H1 (cell line): ENCODE measurements around the gene ALPG. TPM values are rescaled to one million over a fixed set of nuclear protein-coding genes. Genes with fewer than 3 reads are reported as not detected.

Experiments used
- CTCF ChIA-PET: fragments of 300-600 bp; sonication (Branson Sonifier 250); formaldehyde crosslinking; loops from one replicate; lab custom pipeline; 2021; ENCODE audit not compliant: partially characterized antibody; lab: Charles Lee
- POLR2A ChIA-PET: fragments of 300-600 bp; sonication (Branson Sonifier 250); formaldehyde crosslinking; loops from one replicate; lab custom pipeline; 2021; ENCODE audit warnings: inconsistent platforms; ENCODE audit not compliant: partially characterized antibody; lab: Charles Lee
- DNase-seq, 2 experiments: peaks; one replicate each; pipeline versions ENCODE4 v3.0.0 to v3.0.0-alpha.2; 2010 to 2022; ENCODE audit warnings: low spot score in 2 of 2, low read depth in 1 of 2, mixed read lengths in 1 of 2
- FAIRE-seq: peaks from 2 replicates; lab custom pipeline; 2011; peaks lifted over from hg19 to GRCh38; lab: Jason Lieb, UNC
- H2AFZ ChIP-seq: 2 replicates; pipeline ENCODE4 v1.8.1; 2012; ENCODE audit warnings: low read length, inconsistent platforms
- H2AK5ac ChIP-seq: 2 replicates; pipeline ENCODE4 v1.6.1; 2013; ENCODE audit warnings: low read depth, low read length
- H2BK120ac ChIP-seq: replicated peaks from 2 replicates; pipeline ENCODE3; 2013; ENCODE audit warnings: low read depth, low read length, inconsistent platforms
- H2BK12ac ChIP-seq: 2 replicates; pipeline ENCODE4 v1.6.1; 2013; ENCODE audit warnings: low read depth, low read length
- H2BK15ac ChIP-seq: 2 replicates; pipeline ENCODE4 v1.6.1; 2013; ENCODE audit warnings: low read length
- H2BK20ac ChIP-seq: 2 replicates; pipeline ENCODE4 v1.6.1; 2013; ENCODE audit warnings: low read length
- H2BK5ac ChIP-seq: 2 replicates; pipeline ENCODE4 v1.6.1; 2013; ENCODE audit warnings: low read depth, low read length
- H3K14ac ChIP-seq: 2 replicates; pipeline ENCODE4 v1.6.1; 2013; ENCODE audit warnings: inconsistent platforms; ENCODE audit not compliant: insufficient read length
- H3K18ac ChIP-seq: 2 replicates; pipeline ENCODE4 v1.6.1; 2013; ENCODE audit warnings: low read length; ENCODE audit errors: extremely low read depth
- H3K23ac ChIP-seq: 2 replicates; pipeline ENCODE4 v1.6.1; 2013; ENCODE audit warnings: inconsistent platforms; ENCODE audit not compliant: insufficient read length
- H3K23me2 ChIP-seq: 2 replicates; pipeline ENCODE4 v1.6.1; 2013; ENCODE audit warnings: low read depth, low read length
- H3K27ac ChIP-seq: 2 replicates; pipeline ENCODE4 v1.6.1; 2011; ENCODE audit warnings: low read depth, low read length, inconsistent platforms
- H3K27me3 ChIP-seq, 4 experiments: replicated peaks in 1 of 4; 1 replicate in 1 of 4; 2 replicates in 3 of 4; pipeline versions ENCODE4 v1.6.1 to v1.8.1; 2011 to 2013; ENCODE audit warnings: low read length in 3 of 4, mild to moderate bottlenecking in 3 of 4, inconsistent platforms in 2 of 4, mixed read lengths in 2 of 4, moderate library complexity in 1 of 4; ENCODE audit not compliant: control insufficient read depth in 3 of 4, insufficient read depth in 3 of 4; ENCODE audit errors: extremely low read depth in 1 of 4
- H3K36me3 ChIP-seq, 4 experiments: 2 replicates each; pipeline versions ENCODE4 v1.6.1 to v1.8.1; 2011 to 2013; ENCODE audit warnings: mild to moderate bottlenecking in 4 of 4, low read length in 3 of 4, moderate library complexity in 2 of 4, control low read depth in 1 of 4, inconsistent platforms in 1 of 4; ENCODE audit not compliant: insufficient read depth in 4 of 4, control insufficient read depth in 2 of 4
- H3K4ac ChIP-seq: replicated peaks from 2 replicates; pipeline ENCODE3; 2013; ENCODE audit warnings: low read length, low read depth, mixed read lengths, inconsistent platforms; ENCODE audit not compliant: insufficient read length
- H3K4me1 ChIP-seq, 4 experiments: replicated peaks in 1 of 4; 1 replicate in 1 of 4; 2 replicates in 3 of 4; pipeline versions ENCODE4 v1.6.1 to v1.8.1; 2011 to 2013; ENCODE audit warnings: low read length in 3 of 4, inconsistent platforms in 2 of 4, mixed read lengths in 1 of 4; ENCODE audit not compliant: insufficient read depth in 4 of 4, control insufficient read depth in 3 of 4
- H3K4me2 ChIP-seq, 2 experiments: 2 replicates each; pipeline versions ENCODE4 v1.6.1 to v1.8.1; 2011 to 2013; ENCODE audit warnings: low read depth in 2 of 2, low read length in 2 of 2, control low read depth in 1 of 2, inconsistent platforms in 1 of 2, mild to moderate bottlenecking in 1 of 2; ENCODE audit not compliant: insufficient read depth in 1 of 2
- H3K4me3 ChIP-seq, 4 experiments: fragments of 200-600, 300-600 bp in 1 of 4; sonication (generic), shearing (Covaris generic), sonication (Bioruptor Twin) in 1 of 4; 2 replicates each; pipeline versions ENCODE4 v1.5.1 to v1.8.1; 2011 to 2016; ENCODE audit warnings: low read length in 4 of 4, low read depth in 3 of 4, control low read depth in 2 of 4, inconsistent platforms in 2 of 4, mild to moderate bottlenecking in 2 of 4, mixed read lengths in 1 of 4, moderate library complexity in 1 of 4; ENCODE audit not compliant: insufficient read depth in 2 of 4; ENCODE audit errors: extremely low read depth in 1 of 4
- H3K56ac ChIP-seq: replicated peaks from 2 replicates; pipeline ENCODE3; 2013; ENCODE audit warnings: low read depth, mild to moderate bottlenecking, mixed read lengths, low read length, inconsistent platforms; ENCODE audit not compliant: insufficient read length
- H3K79me1 ChIP-seq: 2 replicates; pipeline ENCODE4 v1.6.1; 2013; ENCODE audit warnings: low read depth, low read length, control low read depth
- H3K79me2 ChIP-seq, 2 experiments: 2 replicates each; pipeline versions ENCODE4 v1.6.1 to v1.8.1; 2012 to 2013; ENCODE audit warnings: low read length in 2 of 2, mild to moderate bottlenecking in 2 of 2, inconsistent platforms in 1 of 2; ENCODE audit not compliant: insufficient read depth in 2 of 2, control insufficient read depth in 1 of 2
- H3K9ac ChIP-seq, 4 experiments: replicated peaks in 1 of 4; 1 replicate in 1 of 4; 2 replicates in 3 of 4; pipeline versions ENCODE4 v1.6.1 to v1.8.1; 2011 to 2013; ENCODE audit warnings: low read depth in 3 of 4, low read length in 3 of 4, control low read depth in 2 of 4, mild to moderate bottlenecking in 2 of 4, moderate library complexity in 2 of 4, inconsistent platforms in 1 of 4; ENCODE audit errors: extremely low read depth in 1 of 4
- H3K9me3 ChIP-seq, 2 experiments: 2 replicates each; pipeline versions ENCODE4 v1.6.1 to v1.8.1; 2012 to 2013; ENCODE audit warnings: mild to moderate bottlenecking in 2 of 2, moderate library complexity in 2 of 2, control low read depth in 1 of 2, inconsistent platforms in 1 of 2, low read depth in 1 of 2, low read length in 1 of 2, mixed read lengths in 1 of 2; ENCODE audit not compliant: insufficient read depth in 2 of 2
- H4K20me1 ChIP-seq, 2 experiments: replicated peaks in 1 of 2; 2 replicates each; pipeline versions ENCODE3 to v1.8.1; 2011 to 2013; ENCODE audit warnings: inconsistent platforms in 2 of 2, low read length in 2 of 2, mild to moderate bottlenecking in 1 of 2; ENCODE audit not compliant: insufficient read depth in 2 of 2, control insufficient read depth in 1 of 2
- H4K5ac ChIP-seq: 2 replicates; pipeline ENCODE4 v1.6.1; 2013; ENCODE audit warnings: low read length, low read depth, mixed read lengths, inconsistent platforms; ENCODE audit not compliant: insufficient read length
- H4K8ac ChIP-seq: 2 replicates; pipeline ENCODE4 v1.8.0; 2013; ENCODE audit warnings: mild to moderate bottlenecking, moderate library complexity, low read length, inconsistent platforms; ENCODE audit not compliant: insufficient read depth; ENCODE audit errors: extremely low read depth
- H4K91ac ChIP-seq: replicated peaks from 2 replicates; pipeline ENCODE3; 2013; ENCODE audit warnings: low read length, mixed read lengths, inconsistent platforms; ENCODE audit not compliant: insufficient read length
- ATF3 ChIP-seq: IDR thresholded peaks from 2 replicates; pipeline ENCODE4 v1.6.1; 2011; ENCODE audit warnings: low read depth, mild to moderate bottlenecking, low read length; ENCODE audit not compliant: insufficient read depth
- CTCF ChIP-seq, 3 experiments: IDR thresholded peaks; 1 replicate in 2 of 3; 2 replicates in 1 of 3; pipeline versions ENCODE4 v1.5.1 to v1.6.1; 2011; ENCODE audit warnings: low read length in 3 of 3, mild to moderate bottlenecking in 3 of 3, inconsistent platforms in 2 of 3, low read depth in 1 of 3, moderate library complexity in 1 of 3; ENCODE audit not compliant: insufficient read depth in 1 of 3; ENCODE audit errors: control extremely low read depth in 1 of 3
- EP300 ChIP-seq, 2 experiments: IDR thresholded peaks; 1 replicate in 1 of 2; 2 replicates in 1 of 2; pipeline ENCODE4 v1.6.1; 2011 to 2012; ENCODE audit warnings: low read depth in 2 of 2, low read length in 2 of 2, mild to moderate bottlenecking in 2 of 2, borderline replicate concordance in 1 of 2, inconsistent platforms in 1 of 2, moderate library complexity in 1 of 2
- HDAC2 ChIP-seq, 2 experiments: fragments of 300-600 bp in 1 of 2; sonication (generic) in 1 of 2; IDR thresholded peaks; 2 replicates each; pipeline ENCODE4 v1.6.1; 2011 to 2012; ENCODE audit warnings: low read depth in 2 of 2, low read length in 2 of 2, mild to moderate bottlenecking in 2 of 2, moderate library complexity in 2 of 2, borderline replicate concordance in 1 of 2, inconsistent platforms in 1 of 2
- RNF2 ChIP-seq: fragments of 200-900, 300-1000 bp; sonication (generic); IDR thresholded peaks from 2 replicates; pipeline ENCODE4 v1.7.1; 2016; ENCODE audit warnings: borderline replicate concordance, low read depth, mild to moderate bottlenecking, antibody characterized with exemption, low read length; ENCODE audit not compliant: poor library complexity, severe bottlenecking; ENCODE audit errors: missing control alignments
- WGBS, 2 experiments: shearing (Covaris generic) in 1 of 2; methylation state at CpG; one replicate each; pipeline versions ENCODE4 v1.1.6 to v1.1.7; 2013 to 2015; ENCODE audit warnings: low lambda C conversion rate in 2 of 2, mixed read lengths in 2 of 2, inconsistent platforms in 1 of 2, low coverage in 1 of 2, missing lambda C conversion rate in 1 of 2; ENCODE audit not compliant: insufficient replicate concordance in 2 of 2, insufficient coverage in 1 of 2, insufficient read length in 1 of 2; ENCODE audit errors: extremely low coverage in 1 of 2, missing lambda C conversion rate in 1 of 2; 5-methylcytosine and 5-hydroxymethylcytosine counted together
- polyA plus RNA-seq, 7 experiments: library from polyadenylated mRNA; depleted of rRNA in 3 of 7; stranded (reverse) in 5 of 7; unstranded in 2 of 7; fragments of >200 nt in 5 of 7; fragments of 200-250 nt in 2 of 7; gene quantifications; 1 replicate in 5 of 7; 2 replicates in 1 of 7; 4 replicates in 1 of 7; pipeline versions ENCODE4 v1.2.1 to v1.2.3, GENCODE V29; 2011 to 2013; ENCODE audit warnings: missing spikeins in 2 of 7, mixed read lengths in 2 of 7
- total RNA-seq: library from RNA; stranded (reverse); fragmentation: NEBNext Ultra II Directional; extraction: Animal tissue kit (Norgen Biotek cat#: 25700); gene quantifications from 2 replicates; pipeline ENCODE4 v1.2.1, GENCODE V29; 2021

Gene ALPG
- total and polyA plus RNA-seq, 2 of the 8 experiments (the other 6 are each of a cell fraction or from before 2014, with no cell fraction given), result 0.56 to 2.1 TPM

GRCh38 chr2:232377841-232378734 lies 28.6 kb upstream of the ALPG start:
- no peaks in the 10 kb centered on the region for H3K9me3 ChIP-seq
- no peak overlapping the region for H3K27ac ChIP-seq
- no peak overlapping the region for H2AFZ ChIP-seq
- no peak overlapping the region for H4K8ac ChIP-seq
- H3K23ac ChIP-seq, result no peak overlapping the region
- H3K23me2 ChIP-seq, result no peaks in the 10 kb centered on the region
- H2BK5ac ChIP-seq, result no peak overlapping the region
- no peak overlapping the region for H2BK12ac ChIP-seq
- H3K18ac ChIP-seq, result no peak overlapping the region; the same call in 1 of the 2 replicates
- FAIRE-seq (no peak), DNase-seq (no peak)
- H3K27me3 ChIP-seq, result peaks cover 0 to 8% (median 6%) of the 10 kb centered on the region in 4 experiments; a peak in 4 of 7 replicates
- no peak overlapping the region for H2BK20ac ChIP-seq
- H3K4me3 ChIP-seq, result no peak overlapping the region
- no peak overlapping the region for H2BK15ac ChIP-seq
- POLR2A ChIA-PET, result interaction anchor here (0.6 to 1.9 kb wide), 6 partner anchors 8 to 57 kb away, joined by 3 to 6 read pairs (median 4); partner anchors contain the start of gene ALPG
- no peak overlapping the region for H3K14ac ChIP-seq
- no peaks in the 10 kb centered on the region for H3K36me3 ChIP-seq
- H3K79me2 ChIP-seq, result no peaks in the 10 kb centered on the region
- no peak for TF ChIP-seq EP300 (IDR thresholded peaks at IDR 0.05; ENCODE audit: borderline replicate concordance in 1 of 2, low read depth in 2 of 2, low read length in 2 of 2)
- no peak for TF ChIP-seq RNF2
- TF ChIP-seq ATF3, result no peak
- no peak for TF ChIP-seq CTCF (IDR thresholded peaks at IDR 0.05; ENCODE audit: control extremely low read depth in 1 of 3, insufficient read depth in 1 of 3, low read depth in 1 of 3, low read length in 3 of 3)
- no peak for TF ChIP-seq HDAC2 (IDR thresholded peaks at IDR 0.05; ENCODE audit: borderline replicate concordance in 1 of 2, low read depth in 2 of 2, low read length in 2 of 2)
- H3K4ac ChIP-seq, result no peak overlapping the region
- H4K5ac ChIP-seq, result no peak overlapping the region
- H3K4me1 ChIP-seq, result peaks cover 0 to 16% (median 5%) of the 10 kb centered on the region in 4 experiments; a peak in 6 of 7 replicates
- CTCF ChIA-PET, result interaction anchor here (0.6 to 8.3 kb wide), 8 partner anchors 11 to 61 kb away, joined by 3 to 88 read pairs (median 4); no protein-coding TSS in a partner anchor
- H3K4me2 ChIP-seq, result no peak overlapping the region
- no peak overlapping the region for H3K56ac ChIP-seq
- no peak overlapping the region for H2AK5ac ChIP-seq
- no peak overlapping the region for H4K91ac ChIP-seq
- H3K79me1 ChIP-seq, result no peaks in the 10 kb centered on the region
- H4K20me1 ChIP-seq, result no peaks in the 10 kb centered on the region
- no peak overlapping the region for H2BK120ac ChIP-seq
- WGBS, 2 experiments, result 82% methylated on average over 11 of the region's 17 CpGs; no CpG with 5 or more reads in 1 of the 2 experiments
- no peak overlapping the region for H3K9ac ChIP-seq
